ENCODE data around the gene TAGLN3.

The TAGLN3 gene

DNA sequence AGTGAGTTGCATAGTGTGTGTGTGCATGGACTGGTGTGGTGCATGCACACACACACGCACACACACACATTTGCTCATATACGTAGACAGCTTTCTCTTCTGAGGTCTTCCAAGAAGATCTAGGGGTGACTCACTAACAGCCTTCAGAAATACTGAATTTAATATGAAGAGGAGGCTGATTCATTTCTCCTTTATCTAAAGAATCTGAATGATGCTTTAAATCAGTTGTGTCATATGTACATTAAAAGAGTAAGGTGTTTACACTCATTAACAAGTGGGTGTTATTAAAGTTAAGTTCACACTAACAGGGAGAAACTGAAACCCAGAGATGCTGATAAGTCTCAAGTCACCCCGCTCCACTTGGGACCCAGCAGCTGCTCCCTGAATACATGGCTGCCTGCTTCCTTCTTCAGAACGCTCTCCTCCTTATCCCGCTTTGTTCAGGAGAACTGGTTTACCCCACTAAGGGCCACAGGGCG lies 57.8 kb downstream of the TAGLN3 start:
- no peak for DNase-seq

DNA sequence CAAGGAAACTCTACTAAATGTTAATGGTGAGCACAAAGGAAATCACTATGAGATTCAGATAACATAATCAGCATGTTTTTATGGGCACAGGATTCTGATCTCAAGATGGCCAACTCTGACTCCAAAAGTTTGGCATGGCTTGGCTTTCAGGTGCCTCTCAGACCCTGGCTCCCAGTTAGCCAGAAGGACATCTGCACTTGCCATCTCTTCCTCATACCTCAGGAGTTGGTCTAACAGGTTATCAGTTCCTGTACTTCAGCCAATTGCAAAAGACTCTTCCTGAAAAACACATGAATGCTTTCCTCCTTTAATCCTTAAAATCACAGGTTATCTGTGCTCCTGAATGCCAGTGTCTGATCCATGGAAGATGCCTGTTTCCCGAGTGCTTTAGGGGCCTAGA lies 60.8 kb downstream of the TAGLN3 start:
- DNase-seq = no peak

DNA sequence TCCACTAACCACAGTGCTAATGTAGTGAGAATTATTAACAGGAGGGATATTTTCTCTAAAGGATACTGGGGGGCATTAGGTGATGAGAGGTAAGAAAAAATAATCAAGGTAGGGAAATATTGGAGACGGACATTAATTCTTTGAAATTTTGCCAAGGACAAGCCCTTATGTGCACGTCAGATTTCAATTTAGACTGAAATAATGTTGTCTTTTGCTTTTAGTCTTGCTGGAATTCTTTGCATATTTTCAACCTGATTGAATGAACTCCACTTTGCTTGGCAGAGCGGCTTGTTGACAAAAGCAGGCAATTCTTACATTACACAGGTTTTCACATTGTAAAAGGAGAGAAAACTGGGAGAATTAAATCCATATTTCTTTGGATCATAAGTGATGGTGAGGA lies 62.4 kb downstream of the TAGLN3 start:
- no peak for DNase-seq

Data from NCI-H2081 treated with DMSO at 0.1 percent for 48 hours (cell line).